ENCODE results near the gene NTNG1.

Gene NTNG1

DNA sequence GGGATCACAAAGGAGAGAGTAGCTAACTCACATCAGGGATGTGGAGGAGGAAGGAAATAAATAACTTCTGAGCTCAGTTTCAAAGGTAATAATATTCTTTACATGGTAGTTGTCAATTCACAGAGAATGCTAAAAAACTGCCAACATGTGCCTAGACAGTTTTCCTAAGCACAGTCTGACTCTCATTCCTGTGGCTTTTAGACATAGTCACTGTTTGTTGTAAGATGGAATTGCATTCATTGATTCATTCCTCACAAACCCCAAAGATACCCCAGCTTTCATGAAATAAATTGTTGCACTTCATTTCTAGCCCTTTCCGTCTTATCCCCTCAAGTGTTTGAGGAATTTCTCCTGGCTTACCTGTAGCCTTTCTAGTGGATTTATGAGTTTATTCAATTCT is 263.9 kb downstream of the NTNG1 start:
- no peak overlapping the region for H3K9ac ChIP-seq (ENCODE audit: low read length)
- no peak overlapping the region for H3K4me3 ChIP-seq (ENCODE audit: low read length)
- no peaks in the 10 kb centered on the region for H3K4me1 ChIP-seq (ENCODE audit: control insufficient read depth, insufficient read depth, low read length)
- no peaks in the 10 kb centered on the region for H3K9me3 ChIP-seq (ENCODE audit: control insufficient read depth, low read length)
- no peaks in the 10 kb centered on the region for H3K27me3 ChIP-seq (ENCODE audit: control insufficient read depth, insufficient read depth, low read length)
- H3K36me3 ChIP-seq (ENCODE audit: control insufficient read depth, insufficient read depth, low read length), result no peaks in the 10 kb centered on the region

DNA sequence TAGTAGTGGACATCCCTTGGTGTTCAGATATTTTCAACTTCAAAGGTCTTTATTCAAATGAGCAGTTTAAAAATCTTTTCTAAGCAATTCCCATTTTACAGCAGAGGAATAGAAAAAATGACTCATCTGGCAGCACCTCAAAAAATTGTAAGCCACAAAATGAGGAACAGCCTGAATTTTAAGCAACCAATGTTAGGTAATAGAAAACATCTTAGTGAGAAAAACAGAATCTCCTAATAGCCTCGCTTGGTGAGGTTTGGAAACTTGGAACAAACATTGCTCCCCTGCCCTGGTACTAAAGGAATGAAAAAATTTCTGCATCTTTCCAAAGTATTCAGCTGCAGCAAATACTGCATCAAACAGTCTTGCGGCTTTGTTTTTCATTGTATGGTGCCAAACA is 264.4 kb downstream of the NTNG1 start:
- no peak overlapping the region for H3K4me3 ChIP-seq (ENCODE audit: low read length)
- no peaks in the 10 kb centered on the region for H3K36me3 ChIP-seq (ENCODE audit: control insufficient read depth, insufficient read depth, low read length)
- no peaks in the 10 kb centered on the region for H3K9me3 ChIP-seq (ENCODE audit: control insufficient read depth, low read length)
- H3K9ac ChIP-seq (ENCODE audit: low read length), result no peak overlapping the region
- H3K4me1 ChIP-seq (ENCODE audit: control insufficient read depth, insufficient read depth, low read length), result no peaks in the 10 kb centered on the region
- no peaks in the 10 kb centered on the region for H3K27me3 ChIP-seq (ENCODE audit: control insufficient read depth, insufficient read depth, low read length)

GRCh38 chr1:107407011-107407410 is 266.2 kb downstream of the NTNG1 start:
- Histone ChIP-seq H3K36me3 (ENCODE audit: control insufficient read depth, insufficient read depth, low read length) (no peaks in the 10 kb centered on the region), H3K27me3 (ENCODE audit: control insufficient read depth, insufficient read depth, low read length) (no peaks in the 10 kb centered on the region), H3K4me1 (ENCODE audit: control insufficient read depth, insufficient read depth, low read length) (no peaks in the 10 kb centered on the region), H3K9ac (ENCODE audit: low read length) (no peak overlapping the region), H3K9me3 (ENCODE audit: control insufficient read depth, low read length) (no peaks in the 10 kb centered on the region), H3K4me3 (ENCODE audit: low read length) (no peak overlapping the region)

DNA sequence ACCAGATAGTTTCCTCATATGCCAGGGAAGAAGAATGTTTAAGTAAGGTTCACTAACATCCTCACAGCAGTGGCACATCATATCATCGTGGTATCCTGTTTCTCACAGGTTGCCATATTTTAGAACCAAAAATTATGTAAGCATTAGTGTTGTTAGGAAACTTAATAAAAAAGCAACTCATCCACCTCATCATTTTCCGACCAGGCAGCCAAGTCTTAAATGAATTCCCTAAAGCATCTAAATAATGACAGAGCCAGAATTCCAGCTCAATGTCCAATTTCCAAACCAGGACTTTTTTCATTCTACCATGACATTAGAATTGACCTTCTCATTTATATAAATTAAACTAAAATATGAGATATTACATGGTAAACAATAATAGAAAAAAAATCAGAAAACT is 272.7 kb downstream of the NTNG1 start:
- Histone ChIP-seq H3K27me3 (ENCODE audit: control insufficient read depth, insufficient read depth, low read length) (no peaks in the 10 kb centered on the region), H3K4me1 (ENCODE audit: control insufficient read depth, insufficient read depth, low read length) (no peaks in the 10 kb centered on the region), H3K9ac (ENCODE audit: low read length) (no peak overlapping the region), H3K9me3 (ENCODE audit: control insufficient read depth, low read length) (no peaks in the 10 kb centered on the region), H3K36me3 (ENCODE audit: control insufficient read depth, insufficient read depth, low read length) (no peaks in the 10 kb centered on the region), H3K4me3 (ENCODE audit: low read length) (no peak overlapping the region)

DNA sequence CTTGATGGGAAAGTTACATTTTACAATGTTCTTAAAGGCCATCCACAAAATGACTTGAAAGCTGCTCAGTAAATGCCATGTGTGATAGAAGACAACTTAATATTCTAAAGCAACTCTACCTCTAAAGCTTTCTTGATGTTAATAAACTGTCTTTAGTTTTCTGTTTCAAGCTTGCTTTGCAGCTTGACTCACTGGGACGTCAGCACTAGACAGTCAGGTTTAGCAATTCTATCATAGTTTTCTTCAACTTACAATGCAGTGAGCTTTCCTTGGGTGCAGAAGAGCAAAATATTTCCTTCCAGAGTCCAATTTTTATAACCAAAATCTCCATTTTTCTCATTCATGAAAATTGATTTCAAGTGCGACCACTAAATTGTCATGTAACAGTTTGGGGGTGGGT is 273.1 kb downstream of the NTNG1 start:
- Histone ChIP-seq H3K9me3 (ENCODE audit: control insufficient read depth, low read length) (no peaks in the 10 kb centered on the region), H3K4me1 (ENCODE audit: control insufficient read depth, insufficient read depth, low read length) (no peaks in the 10 kb centered on the region), H3K36me3 (ENCODE audit: control insufficient read depth, insufficient read depth, low read length) (no peaks in the 10 kb centered on the region)

DNA sequence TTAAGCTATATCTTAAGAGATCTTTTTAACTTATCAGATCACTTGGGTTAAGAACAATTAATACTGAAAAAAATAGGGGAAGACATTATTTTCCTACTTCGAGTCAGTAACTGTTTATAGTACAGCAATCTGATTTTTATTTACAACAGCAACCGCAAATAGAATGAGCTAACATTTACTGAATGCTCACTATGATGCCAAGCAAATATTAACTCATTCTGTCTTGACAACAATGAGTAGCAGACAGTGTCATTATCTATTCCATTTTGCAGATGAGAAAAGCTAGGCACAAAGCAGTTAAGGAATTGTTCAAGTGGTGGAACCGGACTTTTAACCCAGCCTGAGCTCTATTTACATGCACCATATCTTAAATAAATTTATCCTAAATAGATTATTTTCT is 273.7 kb downstream of the NTNG1 start:
- no peaks in the 10 kb centered on the region for H3K4me1 ChIP-seq (ENCODE audit: control insufficient read depth, insufficient read depth, low read length)
- H3K9ac ChIP-seq (ENCODE audit: low read length), result no peak overlapping the region
- H3K27me3 ChIP-seq (ENCODE audit: control insufficient read depth, insufficient read depth, low read length), result no peaks in the 10 kb centered on the region
- no peaks in the 10 kb centered on the region for H3K36me3 ChIP-seq (ENCODE audit: control insufficient read depth, insufficient read depth, low read length)
- H3K9me3 ChIP-seq (ENCODE audit: control insufficient read depth, low read length), result no peaks in the 10 kb centered on the region
- H3K4me3 ChIP-seq (ENCODE audit: low read length), result no peak overlapping the region

More for the DNA sequence above, 273.1 kb downstream of the NTNG1 start:
- H3K4me3 ChIP-seq (ENCODE audit: low read length), result no peak overlapping the region
- H3K27me3 ChIP-seq (ENCODE audit: control insufficient read depth, insufficient read depth, low read length), result no peaks in the 10 kb centered on the region
- no peak overlapping the region for H3K9ac ChIP-seq (ENCODE audit: low read length)

GRCh38 chr1:107415241-107415640 is 274.4 kb downstream of the NTNG1 start:
- Histone ChIP-seq H3K9me3 (ENCODE audit: control insufficient read depth, low read length) (no peaks in the 10 kb centered on the region), H3K27me3 (ENCODE audit: control insufficient read depth, insufficient read depth, low read length) (no peaks in the 10 kb centered on the region), H3K4me1 (ENCODE audit: control insufficient read depth, insufficient read depth, low read length) (no peaks in the 10 kb centered on the region), H3K4me3 (ENCODE audit: low read length) (no peak overlapping the region), H3K9ac (ENCODE audit: low read length) (no peak overlapping the region), H3K36me3 (ENCODE audit: control insufficient read depth, insufficient read depth, low read length) (no peaks in the 10 kb centered on the region)

GRCh38 chr1:107419003-107419402 is 278.2 kb downstream of the NTNG1 start:
- Histone ChIP-seq H3K27me3 (ENCODE audit: control insufficient read depth, insufficient read depth, low read length) (no peaks in the 10 kb centered on the region), H3K36me3 (ENCODE audit: control insufficient read depth, insufficient read depth, low read length) (no peaks in the 10 kb centered on the region), H3K4me1 (ENCODE audit: control insufficient read depth, insufficient read depth, low read length) (no peaks in the 10 kb centered on the region), H3K9ac (ENCODE audit: low read length) (no peak overlapping the region), H3K4me3 (ENCODE audit: low read length) (no peak overlapping the region), H3K9me3 (ENCODE audit: control insufficient read depth, low read length) (no peaks in the 10 kb centered on the region)

GRCh38 chr1:107422901-107423300 is 282.1 kb downstream of the NTNG1 start:
- no peaks in the 10 kb centered on the region for H3K36me3 ChIP-seq (ENCODE audit: control insufficient read depth, insufficient read depth, low read length)
- H3K4me1 ChIP-seq (ENCODE audit: control insufficient read depth, insufficient read depth, low read length), result no peaks in the 10 kb centered on the region
- H3K27me3 ChIP-seq (ENCODE audit: control insufficient read depth, insufficient read depth, low read length), result no peaks in the 10 kb centered on the region
- no peak overlapping the region for H3K4me3 ChIP-seq (ENCODE audit: low read length)
- no peaks in the 10 kb centered on the region for H3K9me3 ChIP-seq (ENCODE audit: control insufficient read depth, low read length)
- H3K9ac ChIP-seq (ENCODE audit: low read length), result no peak overlapping the region

- H3K4me3 ChIP-seq (ENCODE audit: low read length), result no peak overlapping the region
Measured at GRCh38 chr1:107430540-107431228, 289.8 kb downstream of the NTNG1 start.

DNA sequence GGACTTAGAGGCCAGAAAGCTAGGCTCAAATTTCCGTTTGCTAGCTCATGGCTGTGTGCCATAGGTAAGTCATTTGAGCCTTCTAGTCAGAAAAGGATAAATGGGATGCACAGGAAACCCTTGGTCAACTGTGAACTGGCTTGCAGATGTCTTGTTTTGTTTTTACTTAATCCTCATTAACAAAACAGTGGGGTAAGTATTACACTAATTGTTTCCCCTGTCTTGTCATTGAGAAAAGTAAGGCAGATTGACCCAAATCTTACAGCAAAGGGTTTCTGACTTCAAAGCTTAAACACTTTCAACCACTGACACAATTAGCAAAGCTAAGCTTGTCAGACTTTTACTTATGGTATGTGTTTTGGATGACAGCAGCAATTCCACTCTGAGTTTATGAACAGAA is 291.3 kb downstream of the NTNG1 start:
- Histone ChIP-seq H3K4me1 (ENCODE audit: control insufficient read depth, insufficient read depth, low read length) (no peaks in the 10 kb centered on the region), H3K27me3 (ENCODE audit: control insufficient read depth, insufficient read depth, low read length) (no peaks in the 10 kb centered on the region), H3K36me3 (ENCODE audit: control insufficient read depth, insufficient read depth, low read length) (no peaks in the 10 kb centered on the region), H3K9ac (ENCODE audit: low read length) (no peak overlapping the region), H3K4me3 (ENCODE audit: low read length) (no peak overlapping the region), H3K9me3 (ENCODE audit: control insufficient read depth, low read length) (no peaks in the 10 kb centered on the region)

More at GRCh38 chr1:107430540-107431228, 289.8 kb downstream of the NTNG1 start:
- no peaks in the 10 kb centered on the region for H3K36me3 ChIP-seq (ENCODE audit: control insufficient read depth, insufficient read depth, low read length)
- H3K27me3 ChIP-seq (ENCODE audit: control insufficient read depth, insufficient read depth, low read length), result no peaks in the 10 kb centered on the region
- H3K9ac ChIP-seq (ENCODE audit: low read length), result no peak overlapping the region
- no peaks in the 10 kb centered on the region for H3K9me3 ChIP-seq (ENCODE audit: control insufficient read depth, low read length)
- H3K4me1 ChIP-seq (ENCODE audit: control insufficient read depth, insufficient read depth, low read length), result no peaks in the 10 kb centered on the region

- Histone ChIP-seq H3K4me3 (ENCODE audit: low read length) (no peak overlapping the region), H3K27me3 (ENCODE audit: control insufficient read depth, insufficient read depth, low read length) (no peaks in the 10 kb centered on the region), H3K36me3 (ENCODE audit: control insufficient read depth, insufficient read depth, low read length) (no peaks in the 10 kb centered on the region), H3K9me3 (ENCODE audit: control insufficient read depth, low read length) (no peaks in the 10 kb centered on the region), H3K9ac (ENCODE audit: low read length) (no peak overlapping the region), H3K4me1 (ENCODE audit: control insufficient read depth, insufficient read depth, low read length) (no peaks in the 10 kb centered on the region)
Measured at GRCh38 chr1:107433068-107433467, 292.2 kb downstream of the NTNG1 start.

Measured in mucosa of stomach (tissue), 1 donor.